ENCODE measurements around the gene BMP2K.

The BMP2K gene

GRCh38 chr4:78776079-78776728 is at the start of gene BMP2K:
Gene BMP2K, plus strand, starts transcription at chr4:78776350. Its CDS starts 194 bp downstream, at chr4:78776544.
- H3K9me3 ChIP-seq (ENCODE audit: low read length), result no peaks in the 10 kb centered on the region
- H3K4me1 ChIP-seq (ENCODE audit: insufficient read depth, low read length), result peaks cover 22% of the 10 kb centered on the region
- peak within 1 kb of the TSS; percentile 94 for H2AFZ ChIP-seq (ENCODE audit: low read depth, low read length)
- peak within 1 kb of the TSS; percentile 74 for H3K4me3 ChIP-seq (ENCODE audit: low read length)
- H3K27me3 ChIP-seq (ENCODE audit: insufficient read depth, low read length), result no peaks in the 10 kb centered on the region
- H3K36me3 ChIP-seq (ENCODE audit: insufficient read depth, low read length), result no peaks in the 10 kb centered on the region

- H3K4me3 ChIP-seq (ENCODE audit: low read length), result no peak overlapping the region
- H3K4me1 ChIP-seq (ENCODE audit: insufficient read depth, low read length), result peaks cover 4% of the 10 kb centered on the region
- H2AFZ ChIP-seq (ENCODE audit: low read depth, low read length), result no peak overlapping the region
- no peaks in the 10 kb centered on the region for H3K9me3 ChIP-seq (ENCODE audit: low read length)
- no peaks in the 10 kb centered on the region for H3K27me3 ChIP-seq (ENCODE audit: insufficient read depth, low read length)
- H3K36me3 ChIP-seq (ENCODE audit: insufficient read depth, low read length), result no peaks in the 10 kb centered on the region
Observed at GRCh38 chr4:78726546-78726945, 49.6 kb upstream of the BMP2K start.

- no peak overlapping the region for H2AFZ ChIP-seq (ENCODE audit: low read depth, low read length)
- no peaks in the 10 kb centered on the region for H3K9me3 ChIP-seq (ENCODE audit: low read length)
- no peak overlapping the region for H3K4me3 ChIP-seq (ENCODE audit: low read length)
- H3K36me3 ChIP-seq (ENCODE audit: insufficient read depth, low read length), result no peaks in the 10 kb centered on the region
- H3K4me1 ChIP-seq (ENCODE audit: insufficient read depth, low read length), result no peaks in the 10 kb centered on the region
- H3K27me3 ChIP-seq (ENCODE audit: insufficient read depth, low read length), result no peaks in the 10 kb centered on the region
Observed at GRCh38 chr4:78732332-78733104, 43.6 kb upstream of the BMP2K start.

GRCh38 chr4:78734441-78735162 is 41.5 kb upstream of the BMP2K start:
- Histone ChIP-seq H3K4me1 (ENCODE audit: insufficient read depth, low read length) (no peaks in the 10 kb centered on the region), H3K9me3 (ENCODE audit: low read length) (no peaks in the 10 kb centered on the region), H2AFZ (ENCODE audit: low read depth, low read length) (no peak overlapping the region), H3K36me3 (ENCODE audit: insufficient read depth, low read length) (no peaks in the 10 kb centered on the region), H3K4me3 (ENCODE audit: low read length) (no peak overlapping the region), H3K27me3 (ENCODE audit: insufficient read depth, low read length) (no peaks in the 10 kb centered on the region)

GRCh38 chr4:78735697-78736096 is 40.5 kb upstream of the BMP2K start:
- Histone ChIP-seq H3K36me3 (ENCODE audit: insufficient read depth, low read length) (no peaks in the 10 kb centered on the region), H3K4me3 (ENCODE audit: low read length) (no peak overlapping the region), H3K9me3 (ENCODE audit: low read length) (no peaks in the 10 kb centered on the region), H3K4me1 (ENCODE audit: insufficient read depth, low read length) (no peaks in the 10 kb centered on the region), H2AFZ (ENCODE audit: low read depth, low read length) (no peak overlapping the region), H3K27me3 (ENCODE audit: insufficient read depth, low read length) (no peaks in the 10 kb centered on the region)

GRCh38 chr4:78737035-78737434 is 39.1 kb upstream of the BMP2K start:
- H3K4me1 ChIP-seq (ENCODE audit: insufficient read depth, low read length), result no peaks in the 10 kb centered on the region
- H3K36me3 ChIP-seq (ENCODE audit: insufficient read depth, low read length), result no peaks in the 10 kb centered on the region
- no peaks in the 10 kb centered on the region for H3K9me3 ChIP-seq (ENCODE audit: low read length)
- H3K27me3 ChIP-seq (ENCODE audit: insufficient read depth, low read length), result no peaks in the 10 kb centered on the region
- H3K4me3 ChIP-seq (ENCODE audit: low read length), result no peak overlapping the region
- no peak overlapping the region for H2AFZ ChIP-seq (ENCODE audit: low read depth, low read length)

- Histone ChIP-seq H3K36me3 (ENCODE audit: insufficient read depth, low read length) (no peaks in the 10 kb centered on the region), H2AFZ (ENCODE audit: low read depth, low read length) (no peak overlapping the region), H3K27me3 (ENCODE audit: insufficient read depth, low read length) (no peaks in the 10 kb centered on the region), H3K4me3 (ENCODE audit: low read length) (no peak overlapping the region), H3K9me3 (ENCODE audit: low read length) (no peaks in the 10 kb centered on the region), H3K4me1 (ENCODE audit: insufficient read depth, low read length) (no peaks in the 10 kb centered on the region)
Observed at GRCh38 chr4:78737973-78738372, 38.2 kb upstream of the BMP2K start.

- no peaks in the 10 kb centered on the region for H3K4me1 ChIP-seq (ENCODE audit: insufficient read depth, low read length)
- no peaks in the 10 kb centered on the region for H3K27me3 ChIP-seq (ENCODE audit: insufficient read depth, low read length)
- no peaks in the 10 kb centered on the region for H3K36me3 ChIP-seq (ENCODE audit: insufficient read depth, low read length)
- no peak overlapping the region for H3K4me3 ChIP-seq (ENCODE audit: low read length)
- H3K9me3 ChIP-seq (ENCODE audit: low read length), result no peaks in the 10 kb centered on the region
- no peak overlapping the region for H2AFZ ChIP-seq (ENCODE audit: low read depth, low read length)
Observed at GRCh38 chr4:78742300-78742699, 33.9 kb upstream of the BMP2K start.

GRCh38 chr4:78747475-78747922 is 28.7 kb upstream of the BMP2K start:
- Histone ChIP-seq H3K27me3 (ENCODE audit: insufficient read depth, low read length) (no peaks in the 10 kb centered on the region), H3K4me3 (ENCODE audit: low read length) (no peak overlapping the region), H3K4me1 (ENCODE audit: insufficient read depth, low read length) (no peaks in the 10 kb centered on the region), H3K36me3 (ENCODE audit: insufficient read depth, low read length) (no peaks in the 10 kb centered on the region), H2AFZ (ENCODE audit: low read depth, low read length) (no peak overlapping the region), H3K9me3 (ENCODE audit: low read length) (no peaks in the 10 kb centered on the region)

- Histone ChIP-seq H2AFZ (ENCODE audit: low read depth, low read length) (no peak overlapping the region), H3K4me3 (ENCODE audit: low read length) (no peak overlapping the region), H3K27me3 (ENCODE audit: insufficient read depth, low read length) (no peaks in the 10 kb centered on the region), H3K9me3 (ENCODE audit: low read length) (no peaks in the 10 kb centered on the region), H3K4me1 (ENCODE audit: insufficient read depth, low read length) (no peaks in the 10 kb centered on the region), H3K36me3 (ENCODE audit: insufficient read depth, low read length) (no peaks in the 10 kb centered on the region)
Observed at GRCh38 chr4:78748381-78748780, 27.8 kb upstream of the BMP2K start.

GRCh38 chr4:78749258-78749971 is 26.7 kb upstream of the BMP2K start:
- H3K4me3 ChIP-seq (ENCODE audit: low read length), result no peak overlapping the region
- H3K27me3 ChIP-seq (ENCODE audit: insufficient read depth, low read length), result no peaks in the 10 kb centered on the region
- no peaks in the 10 kb centered on the region for H3K4me1 ChIP-seq (ENCODE audit: insufficient read depth, low read length)
- no peaks in the 10 kb centered on the region for H3K9me3 ChIP-seq (ENCODE audit: low read length)
- no peaks in the 10 kb centered on the region for H3K36me3 ChIP-seq (ENCODE audit: insufficient read depth, low read length)
- H2AFZ ChIP-seq (ENCODE audit: low read depth, low read length), result no peak overlapping the region

GRCh38 chr4:78749972-78750727 is 26.0 kb upstream of the BMP2K start:
- Histone ChIP-seq H3K4me1 (ENCODE audit: insufficient read depth, low read length) (no peaks in the 10 kb centered on the region), H3K9me3 (ENCODE audit: low read length) (no peaks in the 10 kb centered on the region), H3K27me3 (ENCODE audit: insufficient read depth, low read length) (no peaks in the 10 kb centered on the region), H3K4me3 (ENCODE audit: low read length) (no peak overlapping the region), H2AFZ (ENCODE audit: low read depth, low read length) (no peak overlapping the region), H3K36me3 (ENCODE audit: insufficient read depth, low read length) (no peaks in the 10 kb centered on the region)

Measured in neuron (in vitro differentiated cells).